Glutamatergic neuron (in vitro differentiated cells): ENCODE results near the gene PPM1N. TPM values are rescaled to one million over a fixed set of nuclear protein-coding genes. Genes with fewer than 3 reads are reported as not detected.
A peak's percentile ranks its signal among the peaks of the same experiment; 100 is the strongest.
"Not testable (repeated sequence)": the region's sequence is repeated elsewhere in the genome, so short reads cannot be mapped to it uniquely, and the experiment has no call there.

Experiments
- DNase-seq: peaks from one replicate; pipeline ENCODE4 v3.0.0; 2022
- H3K27ac Mint-ChIP-seq: one replicate; pipeline ENCODE4 v1.8.0; 2020; ENCODE audit warnings: mild to moderate bottlenecking, mixed read lengths, inconsistent platforms; ENCODE audit not compliant: unreplicated experiment
- H3K27me3 Mint-ChIP-seq: one replicate; pipeline ENCODE4 v1.8.0; 2020; ENCODE audit warnings: mild to moderate bottlenecking, moderate library complexity, mixed read lengths, inconsistent platforms; ENCODE audit not compliant: unreplicated experiment
- H3K36me3 Mint-ChIP-seq: one replicate; pipeline ENCODE4 v1.8.0; 2020; ENCODE audit warnings: mild to moderate bottlenecking, mixed read lengths, inconsistent platforms; ENCODE audit not compliant: unreplicated experiment
- H3K4me1 Mint-ChIP-seq: one replicate; pipeline ENCODE4 v1.8.0; 2020; ENCODE audit warnings: mild to moderate bottlenecking, low read depth, mixed read lengths, inconsistent platforms; ENCODE audit not compliant: unreplicated experiment
- H3K4me3 Mint-ChIP-seq: one replicate; pipeline ENCODE4 v1.8.0; 2020; ENCODE audit warnings: mild to moderate bottlenecking, mixed read lengths, inconsistent platforms; ENCODE audit not compliant: unreplicated experiment
- H3K9me3 Mint-ChIP-seq: one replicate; pipeline ENCODE4 v1.8.0; 2020; ENCODE audit warnings: mild to moderate bottlenecking, moderate library complexity, mixed read lengths, inconsistent platforms; ENCODE audit not compliant: unreplicated experiment
- CTCF ChIP-seq: fragments of 200-600 bp; sonication (generic); IDR thresholded peaks from one replicate; pipeline ENCODE4 v1.5.0; 2021; ENCODE audit not compliant: partially characterized antibody, unreplicated experiment
- total RNA-seq: library from RNA; stranded (reverse); fragmentation: NEBNext Ultra II Directional; extraction: Animal tissue kit (Norgen Biotek cat#: 25700); gene quantifications from one replicate; pipeline ENCODE4 v1.2.1, GENCODE V29; 2021; ENCODE audit not compliant: unreplicated experiment

PPM1N gene
- total RNA-seq, 1 donor from 2014 or later: 6.6 TPM

DNA sequence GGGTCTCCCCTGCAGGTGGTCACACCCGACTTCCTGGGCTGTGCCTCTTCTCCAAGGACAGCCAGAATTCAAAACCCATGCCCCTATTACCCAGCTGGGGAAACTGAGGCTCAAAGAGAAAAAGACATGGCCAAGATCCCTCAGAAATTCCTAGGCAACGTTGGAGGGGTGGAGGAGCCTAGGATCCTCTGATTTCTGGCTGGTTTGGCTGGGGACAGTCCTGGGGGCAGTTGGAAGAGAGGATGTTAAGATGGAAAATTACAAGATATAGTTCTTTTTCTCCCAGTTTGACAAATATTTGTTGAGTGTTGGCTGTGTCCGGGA is 11.4 kb downstream of the PPM1N start:
- no peaks in the 10 kb centered on the region for H3K36me3 Mint-ChIP-seq
- peaks cover 4% of the 10 kb centered on the region for H3K9me3 Mint-ChIP-seq
- no peak for TF ChIP-seq CTCF
- DNase-seq: no peak
- peak overlapping the region; percentile 10 for H3K27ac Mint-ChIP-seq
- H3K4me3 Mint-ChIP-seq: peak overlapping the region; percentile 98
- H3K27me3 Mint-ChIP-seq: peaks cover 8% of the 10 kb centered on the region
- peaks cover 5% of the 10 kb centered on the region for H3K4me1 Mint-ChIP-seq

DNA sequence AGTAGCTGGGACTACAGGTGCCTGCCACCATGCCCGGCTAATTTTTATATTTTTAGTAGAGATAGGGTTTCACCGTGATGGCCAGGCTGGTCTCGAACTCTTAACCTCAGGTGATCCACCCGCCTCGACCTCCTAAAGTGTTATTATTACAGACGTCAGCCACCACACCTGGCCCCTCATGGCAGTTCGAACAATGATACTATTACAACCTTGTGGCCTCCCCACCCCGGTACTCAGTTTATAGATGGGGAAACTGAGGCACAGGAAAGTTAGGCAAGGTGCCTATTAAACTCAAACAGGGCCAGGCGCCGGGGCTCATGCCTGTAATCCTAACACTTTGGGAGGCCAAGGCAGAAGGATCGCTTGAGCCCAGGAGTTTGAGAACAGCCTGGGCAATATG is 12.1 kb downstream of the PPM1N start:
- not testable (repeated sequence) for H3K9me3 Mint-ChIP-seq, H3K36me3 Mint-ChIP-seq, H3K4me1 Mint-ChIP-seq, DNase-seq, H3K27me3 Mint-ChIP-seq, H3K27ac Mint-ChIP-seq, H3K4me3 Mint-ChIP-seq

- Mint-ChIP-seq H3K4me3 (no peak overlapping the region), H3K27me3 (peaks cover 8% of the 10 kb centered on the region)
- TF ChIP-seq CTCF: no peak
These were observed 12.8 kb downstream of the PPM1N start for GRCh38 chr19:45511074-45511473.

GRCh38 chr19:45512881-45513483 is 14.7 kb downstream of the PPM1N start:
- peaks cover 3% of the 10 kb centered on the region for H3K9me3 Mint-ChIP-seq
- no peaks in the 10 kb centered on the region for H3K36me3 Mint-ChIP-seq
- no peak overlapping the region for H3K27ac Mint-ChIP-seq
- H3K4me1 Mint-ChIP-seq: peaks cover 10% of the 10 kb centered on the region
- H3K4me3 Mint-ChIP-seq: no peak overlapping the region
- peaks cover 3% of the 10 kb centered on the region for H3K27me3 Mint-ChIP-seq
- DNase-seq: no peak
- TF ChIP-seq CTCF: no peak

More at GRCh38 chr19:45511074-45511473, 12.8 kb downstream of the PPM1N start:
- Mint-ChIP-seq H3K4me1 (peaks cover 5% of the 10 kb centered on the region), H3K36me3 (no peaks in the 10 kb centered on the region), H3K27ac (no peak overlapping the region), H3K9me3 (peaks cover 4% of the 10 kb centered on the region)
- no peak for DNase-seq

DNA sequence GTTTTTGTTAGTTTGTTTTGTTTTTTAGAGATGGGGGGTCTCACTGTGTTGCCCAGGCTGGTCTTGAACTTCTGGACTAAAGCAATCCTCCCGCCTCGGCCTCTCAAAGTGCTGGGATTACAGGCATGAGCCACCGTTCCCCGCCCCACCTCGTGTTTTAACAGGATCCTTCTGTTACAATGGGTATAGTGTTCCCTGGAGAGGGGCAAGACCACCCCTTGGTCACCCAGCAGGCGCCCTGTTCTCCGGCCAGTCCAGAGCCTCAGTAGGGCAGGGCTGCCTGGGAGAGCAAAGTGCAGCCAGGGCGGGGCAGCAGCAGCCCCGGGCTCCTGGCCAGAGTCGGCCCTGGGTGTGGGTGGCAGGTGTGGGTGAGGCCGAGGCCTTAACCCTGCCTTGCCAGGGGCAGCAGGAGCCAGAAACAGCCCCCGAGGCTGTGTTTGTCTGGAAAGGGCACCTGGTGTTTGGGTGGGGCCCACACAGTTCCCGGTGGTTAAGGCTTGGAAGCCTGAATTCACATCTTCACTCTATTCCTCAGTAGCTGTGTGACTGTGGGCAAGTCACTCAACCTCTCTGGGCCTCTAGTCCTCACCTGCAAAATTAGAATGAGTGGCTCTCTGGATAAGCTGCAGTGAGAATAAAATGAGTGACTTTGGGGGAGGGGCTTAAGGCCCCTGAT is 16.3 kb downstream of the PPM1N start:
- Mint-ChIP-seq H3K4me1 (peaks cover 10% of the 10 kb centered on the region), H3K27me3 (peaks cover 3% of the 10 kb centered on the region), H3K9me3 (peaks cover 6% of the 10 kb centered on the region), H3K27ac (no peak overlapping the region), H3K4me3 (no peak overlapping the region), H3K36me3 (no peaks in the 10 kb centered on the region)
- no peak for TF ChIP-seq CTCF
- no peak for DNase-seq
